HK-2 (cell line): ENCODE measurements around the gene USHBP1.
"Not testable (repeated sequence)": the region's sequence is repeated elsewhere in the genome, so short reads cannot be mapped to it uniquely, and the experiment has no call there.

Experiments used
- DNase-seq: peaks from one replicate; pipeline ENCODE4 v3.0.0-alpha.2; 2018; ENCODE audit not compliant: unreplicated experiment

USHBP1 gene

DNA sequence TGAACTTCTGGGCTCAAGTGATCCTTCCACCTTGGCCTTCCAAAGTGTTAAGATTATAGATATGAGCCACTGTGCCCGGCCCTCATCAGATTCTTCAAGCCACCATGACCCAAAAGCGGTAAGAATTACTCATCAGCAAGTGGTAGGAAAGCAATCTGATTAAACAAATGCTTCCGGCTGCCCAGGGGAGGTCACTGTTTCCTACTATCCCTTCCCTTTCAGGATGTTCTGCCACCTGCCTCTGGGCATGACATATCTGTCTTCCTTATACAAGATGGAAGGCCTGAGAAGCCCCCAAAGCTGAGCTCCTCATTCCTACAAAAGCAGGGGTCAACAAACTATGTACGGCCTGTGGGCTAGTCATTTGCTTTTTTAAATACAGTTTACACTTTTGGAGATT, 31.7 kb upstream of the USHBP1 start:
- peak; percentile 55 for DNase-seq

DNA sequence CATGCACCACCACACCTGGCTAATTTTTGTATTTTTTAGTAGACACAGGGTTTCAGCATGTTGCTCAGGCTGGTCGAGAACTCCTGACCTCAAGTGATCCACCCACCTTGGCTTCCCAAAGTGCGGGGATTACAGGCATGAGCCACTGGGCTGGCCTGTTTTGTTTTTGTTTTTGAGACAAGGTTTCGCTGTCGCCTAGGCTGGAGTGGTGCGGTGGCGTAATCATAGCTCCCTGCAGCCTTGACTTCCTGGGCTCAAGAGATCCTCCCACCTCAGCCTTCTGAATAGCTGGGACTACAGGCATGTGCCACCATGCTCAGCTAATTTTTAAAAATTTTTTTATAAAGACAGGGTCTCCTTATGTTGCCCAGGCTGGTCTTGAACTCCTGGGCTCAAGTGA, 31.0 kb upstream of the USHBP1 start:
- DNase-seq, result not testable (repeated sequence)

DNA sequence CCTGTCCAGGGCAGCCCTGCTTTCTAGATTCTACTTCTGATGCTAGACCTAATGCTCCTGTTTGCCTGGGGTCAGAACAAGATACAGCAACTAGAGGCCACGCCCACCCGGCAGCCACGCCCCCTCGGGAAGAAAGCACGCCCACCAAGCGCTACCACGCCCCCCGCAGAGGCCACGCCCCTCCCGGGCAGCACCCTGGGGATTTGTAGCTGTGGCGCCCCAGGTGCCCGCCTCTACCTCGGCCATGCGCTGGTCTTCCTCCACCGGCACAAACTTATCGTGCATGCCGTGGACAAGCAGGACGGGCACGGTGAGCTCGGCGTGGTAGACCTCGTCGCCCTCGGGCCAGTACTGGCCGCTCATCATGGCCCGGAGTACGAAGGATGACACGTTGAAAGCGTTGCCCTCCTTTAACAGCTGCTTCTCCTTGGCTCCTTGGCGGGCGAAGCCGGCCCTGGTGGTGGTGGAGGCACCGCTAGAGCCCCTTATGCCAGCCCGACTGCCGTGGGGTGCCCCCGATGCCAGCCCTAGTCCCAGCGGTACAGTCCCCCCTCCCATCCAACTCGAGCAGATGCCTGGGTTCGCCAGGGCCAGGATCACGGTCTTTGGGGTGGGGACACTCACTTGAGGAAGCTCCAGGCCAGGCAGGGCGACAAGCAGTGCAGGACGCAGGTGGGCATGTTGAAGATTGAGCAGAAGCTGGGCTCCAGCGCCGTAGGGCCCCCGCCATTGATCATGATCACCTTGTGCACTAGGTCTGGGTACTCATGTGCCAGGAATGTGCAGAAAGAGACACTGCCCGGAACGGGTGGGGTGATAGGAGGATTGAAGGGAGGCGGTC, 29.7 kb upstream of the USHBP1 start:
- DNase-seq, result no peak

DNA sequence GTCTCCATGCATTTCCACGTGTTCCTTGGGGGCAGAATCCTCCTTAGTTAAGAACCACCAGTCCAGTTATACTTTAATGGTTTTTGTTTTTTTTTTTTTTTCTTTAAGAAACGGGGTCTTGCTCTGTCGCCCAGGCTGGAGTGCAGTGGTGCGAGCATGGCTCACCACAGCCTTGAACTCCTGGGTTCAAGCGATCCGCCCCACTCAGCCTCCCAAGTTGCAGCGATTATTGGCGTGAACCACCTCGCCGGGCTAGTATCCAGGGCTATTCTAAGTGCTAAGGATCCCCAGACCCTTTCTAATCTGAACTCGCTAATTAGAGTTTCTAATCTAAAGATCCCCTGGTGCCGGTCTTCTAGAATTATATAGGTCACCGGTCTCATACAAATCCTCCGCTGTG, 29.1 kb upstream of the USHBP1 start:
- DNase-seq, result no peak

DNA sequence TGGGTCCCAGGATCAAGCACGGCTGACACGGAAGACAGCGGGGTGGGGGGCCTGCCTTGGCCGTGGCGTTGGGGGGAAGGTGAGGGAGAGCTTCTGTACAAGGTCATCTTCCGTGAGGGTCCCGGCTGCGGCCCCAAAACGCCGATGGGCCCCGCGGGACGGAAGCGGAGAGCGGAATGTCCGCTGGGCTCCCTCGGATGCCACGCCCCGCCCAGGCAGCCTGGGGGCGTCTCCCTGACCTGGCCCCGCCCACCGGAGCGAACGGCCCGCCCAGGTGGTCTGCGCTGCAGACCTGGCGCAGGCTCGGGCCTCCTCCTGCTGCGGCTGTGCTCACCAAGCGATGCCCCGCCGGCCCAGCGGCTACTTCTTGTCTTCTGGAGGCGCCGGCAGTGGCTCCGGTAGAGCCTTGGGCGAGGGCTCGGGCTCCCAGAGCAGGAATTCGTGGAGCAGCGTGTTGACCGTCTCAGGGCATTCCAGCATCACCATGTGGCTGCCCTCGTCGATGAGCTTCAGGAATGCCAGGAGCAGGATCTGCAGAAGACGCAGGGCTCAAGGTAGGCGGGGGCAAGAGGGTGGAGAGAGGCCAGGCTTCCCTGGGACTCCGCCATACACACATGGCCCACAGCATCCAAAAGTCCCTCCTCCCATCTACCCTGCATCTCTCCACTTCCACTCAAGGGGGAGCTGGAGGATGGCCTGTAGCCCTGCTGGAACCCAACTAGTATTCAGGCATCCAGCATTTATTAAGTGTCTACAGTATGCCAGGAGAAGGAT, 27.9 kb upstream of the USHBP1 start:
- peak; percentile 18 for DNase-seq

DNA sequence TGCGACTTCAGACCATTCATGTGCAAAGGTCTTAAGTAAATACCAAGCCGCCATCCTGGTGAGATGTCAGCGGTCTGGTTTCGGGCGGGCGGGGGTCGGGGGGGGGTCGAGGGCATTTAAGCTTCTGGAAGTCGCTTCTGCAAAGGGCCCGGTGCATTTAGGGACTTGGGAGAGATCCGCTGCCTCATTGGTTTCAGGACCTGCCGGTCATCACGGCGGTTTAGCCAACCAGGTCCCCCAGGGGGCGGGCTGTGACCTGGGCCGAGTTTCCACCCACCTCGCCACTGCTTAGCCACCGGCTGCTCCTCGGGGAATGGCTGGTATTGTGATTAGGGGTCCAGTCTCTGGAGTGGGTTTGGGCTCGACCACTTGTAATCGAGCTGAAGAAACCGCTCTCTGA, 24.9 kb upstream of the USHBP1 start:
- no peak for DNase-seq

DNA sequence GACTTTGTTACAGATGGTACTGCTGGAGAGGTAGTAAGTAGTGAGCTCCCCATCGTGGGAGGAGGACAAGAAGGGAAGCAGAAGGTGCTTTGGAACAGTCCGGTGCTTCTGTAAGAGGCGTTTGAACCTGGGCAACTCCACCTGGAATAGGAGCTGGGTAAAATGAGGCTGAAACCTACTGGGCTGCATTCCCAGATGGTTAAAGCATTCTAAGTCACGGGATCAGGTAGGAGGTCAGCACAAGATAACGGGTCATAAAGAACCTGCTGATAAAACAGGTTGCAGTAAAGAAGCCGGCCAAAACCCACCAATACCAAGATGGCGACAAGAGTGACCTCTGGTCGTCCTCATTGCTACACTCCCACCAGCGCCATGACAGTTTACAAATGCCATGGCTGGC, 22.2 kb upstream of the USHBP1 start:
- no peak for DNase-seq

DNA sequence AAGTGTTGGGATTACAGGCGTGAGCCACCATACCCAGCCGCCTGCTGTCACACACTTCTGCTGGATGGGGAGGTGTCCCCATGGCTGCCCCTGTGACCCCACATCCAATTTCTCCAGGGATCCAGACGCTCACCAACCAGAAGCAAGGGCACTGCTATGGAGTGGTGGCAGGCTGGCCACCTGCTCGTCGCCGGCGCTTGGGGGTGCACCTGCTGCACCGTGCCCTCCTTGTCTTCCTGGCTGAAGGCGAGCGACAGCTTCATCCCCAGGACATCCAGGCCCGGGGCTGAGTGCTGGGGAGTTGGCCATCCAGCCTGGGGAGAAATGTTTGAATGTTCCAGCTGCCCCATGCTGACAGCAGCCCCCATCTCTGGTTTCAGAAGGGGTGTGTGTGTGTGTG, 21.7 kb upstream of the USHBP1 start:
- DNase-seq, result no peak

DNA sequence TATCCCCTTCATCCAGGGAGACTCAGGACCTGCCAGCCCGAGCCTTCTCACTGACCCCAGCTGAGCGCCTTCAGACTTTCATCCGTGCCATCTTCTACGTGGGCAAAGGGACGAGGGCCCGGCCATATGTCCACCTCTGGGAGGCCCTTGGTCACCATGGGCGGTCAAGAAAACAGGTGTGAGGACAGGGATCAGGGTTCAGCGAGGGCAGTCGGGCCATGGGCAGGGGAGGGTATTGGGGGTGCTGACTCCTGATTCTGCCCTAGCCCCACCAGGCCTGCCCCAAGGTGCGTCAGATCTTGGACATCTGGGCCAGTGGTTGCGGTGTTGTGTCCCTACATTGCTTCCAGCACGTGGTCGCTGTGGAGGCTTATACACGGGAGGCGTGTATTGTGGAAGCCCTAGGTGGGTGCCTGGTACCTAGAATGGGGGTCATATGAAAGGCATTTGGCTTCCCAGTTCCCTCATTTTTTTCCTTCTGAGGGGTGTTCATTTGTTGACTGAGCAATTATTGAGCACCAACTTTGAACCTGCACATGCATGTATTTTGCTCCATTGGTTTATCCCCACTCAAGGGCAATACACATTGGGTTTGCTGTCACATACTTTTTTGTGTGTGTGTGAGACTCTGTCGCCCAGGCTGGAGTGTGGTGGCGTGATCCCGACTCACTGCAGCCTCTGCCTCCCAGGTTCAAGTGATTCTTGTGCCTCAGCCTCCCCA, 21.0 kb upstream of the USHBP1 start:
- DNase-seq, result no peak

DNA sequence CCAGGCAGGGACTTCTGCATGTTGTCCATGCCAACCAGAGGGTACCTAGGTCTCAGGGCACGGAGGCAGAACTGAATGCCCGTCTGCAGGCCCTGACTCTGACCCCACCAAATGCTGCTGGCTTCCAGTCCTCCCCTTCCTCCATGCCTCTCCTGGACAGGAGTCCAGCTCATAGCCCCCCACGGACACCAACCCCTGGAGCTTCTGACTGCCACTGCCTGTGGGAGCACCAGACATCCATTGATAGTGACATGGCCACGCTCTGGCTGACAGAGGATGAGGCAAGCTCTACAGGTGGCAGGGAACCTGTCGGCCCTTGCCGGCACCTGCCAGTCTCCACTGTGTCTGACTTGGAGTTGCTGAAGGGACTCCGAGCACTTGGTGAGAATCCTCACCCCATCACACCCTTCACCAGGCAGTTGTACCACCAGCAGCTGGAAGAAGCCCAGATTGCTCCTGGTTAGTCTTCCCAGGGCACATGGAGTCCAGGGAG, 19.0 kb upstream of the USHBP1 start:
- no peak for DNase-seq

DNA sequence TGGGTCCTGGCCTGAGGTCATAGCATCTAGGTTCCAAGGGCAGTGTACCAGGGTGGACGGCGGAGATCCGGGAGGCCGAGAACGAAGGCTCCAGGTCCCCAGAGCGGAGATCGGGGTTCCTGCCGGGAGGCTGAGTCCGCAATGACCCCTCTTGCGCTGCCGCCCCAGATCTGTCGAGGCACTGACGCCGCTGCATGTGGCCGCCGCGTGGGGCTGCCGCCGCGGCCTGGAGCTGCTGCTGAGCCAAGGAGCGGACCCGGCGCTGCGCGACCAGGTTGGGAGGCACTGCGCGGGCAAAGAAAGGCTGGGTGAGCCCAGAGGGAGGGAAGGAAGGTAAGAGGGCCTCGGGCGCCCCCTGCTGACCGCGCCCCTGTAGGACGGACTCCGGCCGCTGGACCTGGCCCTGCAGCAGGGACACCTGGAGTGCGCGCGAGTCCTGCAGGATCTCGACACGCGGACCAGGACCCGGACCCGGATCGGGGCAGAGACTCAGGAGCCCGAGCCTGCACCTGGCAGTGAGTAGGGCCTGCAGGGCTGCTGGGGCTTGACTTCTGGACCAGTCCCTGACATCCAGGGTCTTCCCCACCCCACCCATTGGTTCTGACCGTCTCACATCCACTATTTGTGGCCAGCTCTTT, 18.1 kb upstream of the USHBP1 start:
- DNase-seq, result peak; percentile 96

DNA sequence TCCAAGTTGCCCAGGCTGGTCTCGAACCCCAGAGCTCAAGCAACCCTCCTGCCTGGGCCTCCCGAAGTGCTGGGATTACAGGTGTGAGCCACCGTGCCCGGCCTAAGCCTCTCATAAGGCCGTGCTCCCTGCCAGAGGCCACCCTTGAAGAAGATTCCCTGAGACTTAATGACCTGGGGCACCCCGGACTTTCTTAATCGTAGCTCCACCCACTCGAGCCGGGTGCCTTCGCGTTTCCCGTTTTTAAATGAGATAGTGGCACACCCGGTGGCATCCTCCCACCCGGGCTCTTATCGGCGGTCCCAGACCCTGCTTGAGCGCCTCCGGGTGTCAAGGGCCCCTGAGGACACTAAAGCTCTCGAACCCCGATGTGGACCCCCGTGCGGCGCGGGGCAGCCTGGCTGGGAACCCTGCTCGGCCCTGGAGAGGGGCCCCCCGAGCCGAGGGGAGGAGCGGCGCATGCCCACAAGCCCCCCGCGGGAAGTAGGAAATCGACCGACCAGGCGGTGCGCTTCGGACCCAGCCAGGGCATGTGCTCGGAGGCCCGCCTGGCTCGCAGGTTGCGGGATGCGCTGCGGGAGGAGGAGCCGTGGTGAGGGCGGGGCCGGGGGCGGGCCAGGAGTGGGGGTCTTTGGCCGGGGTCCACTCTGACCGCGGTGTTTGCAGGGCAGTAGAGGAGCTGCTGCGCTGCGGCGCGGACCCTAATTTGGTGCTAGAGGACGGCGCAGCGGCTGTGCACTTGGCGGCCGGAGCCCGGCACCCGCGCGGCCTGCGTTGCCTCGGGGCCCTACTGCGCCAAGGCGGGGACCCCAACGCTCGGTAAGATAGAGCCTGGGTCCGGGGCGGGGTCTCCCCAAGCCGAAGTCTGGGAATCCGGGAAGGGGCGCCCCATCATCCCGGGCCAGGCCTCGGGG, 17.1 kb upstream of the USHBP1 start, which contains the start of gene ANKLE1:
Gene ANKLE1, plus strand, starts transcription at position 511 of the 914 bp plus-strand sequence. Its CDS starts 20 bp downstream, at position 531.
- peak; percentile 80 for DNase-seq

DNA sequence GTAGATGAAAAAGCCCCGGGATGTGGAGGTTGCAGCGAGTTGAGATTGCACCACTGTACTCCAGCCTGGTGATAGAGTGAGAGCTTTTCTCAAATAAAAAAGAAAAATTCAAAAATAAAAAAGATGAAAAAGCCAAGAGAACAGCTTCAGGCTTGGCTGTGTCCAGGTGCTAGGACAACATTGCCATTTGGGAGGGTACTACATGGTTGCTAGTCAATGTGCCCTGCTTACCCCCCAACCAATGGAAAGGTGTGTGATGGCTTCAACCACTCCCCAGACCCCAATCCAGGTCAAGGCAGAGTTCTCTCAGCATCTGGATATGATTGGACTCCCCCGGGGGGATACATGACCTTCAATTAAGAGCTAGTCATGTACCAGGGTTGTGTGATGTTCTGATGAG, 14.9 kb upstream of the USHBP1 start:
- no peak for DNase-seq

DNA sequence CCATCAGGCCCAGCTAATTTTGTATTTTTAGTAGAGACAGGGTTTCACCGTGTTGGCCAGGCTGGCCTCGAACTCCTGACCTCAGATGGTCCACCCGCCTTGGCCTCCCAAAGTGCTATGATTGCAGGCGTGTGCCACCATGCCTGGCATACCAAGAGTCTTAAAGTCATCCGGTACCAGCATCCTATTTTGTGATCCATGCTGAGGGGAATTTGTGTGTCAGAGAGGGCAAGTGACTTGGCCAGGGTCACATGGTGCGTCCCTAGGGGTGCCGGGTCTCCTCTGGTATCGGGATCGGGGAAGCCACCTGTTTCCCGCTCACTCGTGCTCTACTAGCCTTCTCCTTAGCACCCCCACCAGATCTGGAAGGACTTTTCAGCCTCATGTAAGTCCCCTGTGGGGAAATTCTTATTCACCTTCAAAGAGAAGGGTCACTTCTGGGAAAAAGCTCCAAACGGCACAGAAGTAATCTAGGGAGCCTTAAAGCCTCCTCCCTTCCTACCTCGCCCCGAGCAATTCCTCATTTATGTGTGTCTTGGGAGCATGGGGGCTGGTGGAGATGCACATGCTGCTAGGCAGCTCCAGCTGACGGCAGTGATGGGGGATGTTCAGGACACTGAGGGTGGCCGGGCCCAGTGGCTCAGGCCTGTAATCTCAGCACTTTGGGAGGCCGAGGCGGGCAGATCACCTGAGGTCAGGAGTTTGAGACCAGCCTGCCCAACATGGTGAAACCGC, 11.1 kb upstream of the USHBP1 start:
- DNase-seq, result no peak

DNA sequence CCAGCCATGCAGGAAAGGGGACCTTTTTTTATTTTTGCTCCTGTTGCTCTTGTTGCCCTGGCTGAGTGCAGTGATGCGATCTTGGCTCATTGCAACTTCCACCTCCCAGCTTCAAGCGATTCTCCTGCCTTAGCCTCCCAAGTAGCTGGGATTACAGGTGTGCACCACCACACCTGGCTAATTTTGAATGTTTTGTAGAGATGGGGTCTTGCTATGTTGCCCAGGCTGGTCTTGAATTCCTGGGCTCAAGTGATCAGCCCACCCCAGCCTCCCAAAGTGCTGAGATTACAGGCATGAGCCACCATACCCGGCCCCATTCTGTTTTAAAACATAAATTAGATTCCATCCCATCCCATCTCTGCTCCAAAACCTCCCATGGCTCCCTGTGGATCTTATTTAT, 10.3 kb upstream of the USHBP1 start:
- not testable (repeated sequence) for DNase-seq

DNA sequence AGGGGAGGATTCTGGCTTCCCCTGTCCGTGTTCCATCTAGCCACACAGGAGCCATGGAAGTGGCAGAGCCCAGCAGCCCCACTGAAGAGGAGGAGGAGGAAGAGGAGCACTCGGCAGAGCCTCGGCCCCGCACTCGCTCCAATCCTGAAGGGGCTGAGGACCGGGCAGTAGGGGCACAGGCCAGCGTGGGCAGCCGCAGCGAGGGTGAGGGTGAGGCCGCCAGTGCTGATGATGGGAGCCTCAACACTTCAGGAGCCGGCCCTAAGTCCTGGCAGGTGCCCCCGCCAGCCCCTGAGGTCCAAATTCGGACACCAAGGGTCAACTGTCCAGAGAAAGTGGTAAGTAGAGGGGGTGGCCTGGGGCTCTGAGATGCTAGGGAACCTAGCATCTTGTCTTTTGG, 4.2 kb upstream of the USHBP1 start:
- DNase-seq, result no peak

DNA sequence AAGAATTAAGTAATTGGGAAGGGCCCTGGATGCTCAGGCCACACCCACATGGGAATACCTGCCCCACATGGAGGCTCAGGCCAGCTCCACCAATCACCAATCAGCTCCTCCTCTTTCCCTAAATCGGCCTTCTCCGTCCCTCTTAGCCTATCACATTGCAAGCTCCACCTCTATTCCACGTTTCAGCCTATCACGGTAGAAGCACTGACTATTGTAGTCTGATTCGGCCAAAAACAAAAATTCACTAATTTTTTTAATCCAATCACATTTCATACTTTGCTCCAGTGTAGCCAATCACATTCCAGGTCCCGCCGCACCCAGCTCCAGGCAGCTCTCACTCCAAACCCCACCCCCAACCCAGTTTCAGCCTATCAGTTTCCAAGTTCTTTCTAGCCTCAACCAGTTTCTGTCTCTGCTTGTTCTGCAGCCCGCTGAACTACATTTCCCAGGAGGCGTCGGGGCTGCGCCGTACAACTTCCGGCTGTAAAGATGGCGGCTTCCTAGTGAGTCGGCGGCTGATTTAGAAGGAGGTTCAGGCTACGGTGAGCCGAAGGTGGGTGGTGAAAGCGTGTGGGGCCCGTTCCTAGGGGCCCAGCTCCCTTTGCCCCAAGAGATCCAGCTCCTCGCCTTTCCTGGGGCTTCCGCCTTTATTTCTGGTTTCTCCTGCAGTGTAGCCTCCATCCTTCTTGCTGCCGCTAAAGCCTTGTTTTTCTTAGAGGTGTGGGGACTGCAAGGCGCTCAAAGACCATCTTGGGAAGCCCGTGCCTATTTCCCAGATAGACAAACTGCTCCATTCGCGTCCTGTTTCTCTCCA, 2.6 kb upstream of the USHBP1 start, which contains the start of gene BABAM1:
Gene BABAM1, plus strand, starts transcription at position 469 of the 814 bp plus-strand sequence. CDS start 1,364 bp downstream, outside the sequence.
- DNase-seq, result peak; percentile 97

DNA sequence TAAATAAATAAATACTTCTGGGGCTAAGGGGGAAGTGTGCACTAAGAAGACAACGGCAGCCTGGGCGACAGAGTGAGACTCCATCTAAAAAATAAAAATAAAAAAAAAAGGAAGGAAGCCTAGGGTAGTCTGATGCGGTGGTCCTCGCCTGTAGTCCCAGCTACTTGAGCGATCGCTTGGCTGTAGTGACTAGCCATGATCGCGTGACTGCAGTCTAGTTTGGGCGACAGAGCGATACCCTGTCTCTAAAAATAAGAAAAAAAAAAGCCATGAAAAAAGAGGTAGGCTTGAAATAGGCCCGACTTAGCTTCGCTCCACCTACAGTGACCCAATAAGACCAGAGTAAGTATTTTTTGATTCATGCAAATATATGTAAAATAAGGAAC, 2.0 kb upstream of the USHBP1 start:
- DNase-seq, result no peak

DNA sequence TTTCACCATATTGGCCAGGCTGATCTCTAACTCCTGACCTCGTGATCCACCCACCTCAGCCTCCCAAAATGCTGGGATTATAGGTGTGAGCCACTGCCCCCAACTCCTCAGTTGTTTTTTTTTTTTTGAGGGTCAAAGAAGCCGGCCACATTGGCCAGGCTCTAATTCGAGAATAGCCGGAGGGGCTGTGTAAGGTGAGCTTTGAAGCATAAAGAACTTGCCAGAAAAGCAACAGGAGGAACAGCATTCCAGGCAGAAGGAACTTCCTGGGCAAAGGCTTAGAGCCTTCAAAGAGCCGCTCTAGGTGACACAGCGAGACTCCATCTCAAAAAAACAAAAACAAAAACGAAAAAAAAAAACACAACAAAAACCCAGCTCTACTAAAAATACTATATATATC, 1.5 kb upstream of the USHBP1 start:
- DNase-seq, result no peak
